CD4-positive, alpha-beta T cell treated with Interleukin-6 at 100 ng/mL for 8 hours (primary cell): Measurements from ENCODE around the gene COL18A1.
"Not testable (repeated sequence)": the region's sequence is repeated elsewhere in the genome, so short reads cannot be mapped to it uniquely, and the experiment has no call there.

ENCODE experiments used
- DNase-seq: peaks from one replicate; pipeline ENCODE4 v3.0.0-alpha.2; 2020; ENCODE audit warnings: mixed read lengths, low spot score

COL18A1 gene

DNA sequence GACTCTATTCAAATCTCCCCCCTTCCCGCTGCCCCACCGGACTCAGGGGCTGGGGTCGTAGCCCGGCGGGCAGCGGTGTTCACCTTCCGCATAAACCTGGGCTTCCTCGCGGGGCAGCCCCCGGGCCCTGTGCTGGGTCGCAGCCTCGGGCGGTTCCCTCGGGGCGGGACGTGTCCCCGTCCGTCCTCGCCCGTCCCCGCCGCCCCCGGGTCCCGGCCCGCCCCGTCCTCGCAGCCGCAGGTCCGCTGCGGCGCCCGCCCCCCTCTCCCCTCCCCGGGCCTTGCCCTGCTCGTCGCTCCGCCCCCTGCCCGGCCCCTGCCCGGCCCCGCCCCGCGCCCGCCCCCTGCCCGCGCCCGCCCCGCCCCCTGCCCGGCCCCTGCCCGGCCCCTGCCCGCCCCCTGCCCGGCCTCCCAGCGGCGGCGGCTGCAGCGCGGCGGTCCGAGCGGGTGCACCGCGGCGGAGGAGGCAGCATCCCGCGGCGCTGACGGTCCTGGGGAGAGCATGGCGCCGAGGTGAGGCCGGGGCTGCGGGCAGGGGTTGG lies at the start of gene COL18A1:
COL18A1 (plus strand) TSS at position 436 of the 541 bp plus-strand sequence; CDS start at position 502, 66 bp downstream.
- DNase-seq, result no peak

DNA sequence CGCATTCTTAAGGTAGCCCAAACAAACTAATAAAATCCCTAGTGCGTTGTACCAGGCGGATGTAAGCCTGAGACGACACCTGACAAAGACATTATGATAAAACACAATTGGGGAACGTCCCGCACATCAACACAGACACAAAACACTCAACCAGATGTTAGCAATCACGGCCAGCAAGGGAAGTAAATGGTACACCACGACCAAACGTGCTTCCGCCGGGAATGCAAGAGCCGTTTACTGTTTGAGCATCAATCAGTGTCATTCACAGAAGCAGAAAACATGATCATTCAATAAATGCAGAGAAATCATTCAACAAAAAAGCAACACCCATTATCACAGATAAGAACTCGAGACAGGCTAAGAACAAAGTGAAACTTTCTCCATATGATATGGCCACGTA lies 49.4 kb upstream of the COL18A1 start:
- DNase-seq, result no peak

GRCh38 chr21:45356251-45356650 lies 48.7 kb upstream of the COL18A1 start:
- no peak for DNase-seq

GRCh38 chr21:45356653-45357435 lies 48.1 kb upstream of the COL18A1 start:
- no peak for DNase-seq

GRCh38 chr21:45357436-45358260 lies 47.3 kb upstream of the COL18A1 start:
- no peak for DNase-seq

DNA sequence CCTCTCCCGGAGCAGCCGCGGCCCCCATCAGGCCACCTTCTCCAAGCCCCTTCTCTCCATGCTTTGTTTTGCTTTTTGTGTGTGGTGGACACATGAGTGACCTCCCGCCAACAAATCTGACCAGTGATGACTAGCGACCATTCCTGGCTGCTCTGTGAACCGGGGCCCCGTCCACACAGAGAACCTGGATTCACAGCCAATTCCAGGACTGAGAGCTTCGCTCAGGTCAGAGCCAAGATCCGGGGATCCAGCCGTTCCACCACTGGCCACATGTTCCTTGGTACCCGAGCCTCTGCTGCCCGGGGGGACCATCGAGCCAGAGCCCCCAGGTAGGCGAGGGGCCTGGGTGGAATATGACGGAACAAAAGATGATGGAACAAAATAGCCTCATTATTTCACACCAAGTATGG lies 46.7 kb upstream of the COL18A1 start:
- DNase-seq, result no peak

GRCh38 chr21:45358711-45359310 lies 46.2 kb upstream of the COL18A1 start:
- DNase-seq, result no peak

- no peak for DNase-seq
These were observed 45.3 kb upstream of the COL18A1 start for GRCh38 chr21:45359451-45360217.

- no peak for DNase-seq
These were observed 43.6 kb upstream of the COL18A1 start for GRCh38 chr21:45361033-45361997.

DNA sequence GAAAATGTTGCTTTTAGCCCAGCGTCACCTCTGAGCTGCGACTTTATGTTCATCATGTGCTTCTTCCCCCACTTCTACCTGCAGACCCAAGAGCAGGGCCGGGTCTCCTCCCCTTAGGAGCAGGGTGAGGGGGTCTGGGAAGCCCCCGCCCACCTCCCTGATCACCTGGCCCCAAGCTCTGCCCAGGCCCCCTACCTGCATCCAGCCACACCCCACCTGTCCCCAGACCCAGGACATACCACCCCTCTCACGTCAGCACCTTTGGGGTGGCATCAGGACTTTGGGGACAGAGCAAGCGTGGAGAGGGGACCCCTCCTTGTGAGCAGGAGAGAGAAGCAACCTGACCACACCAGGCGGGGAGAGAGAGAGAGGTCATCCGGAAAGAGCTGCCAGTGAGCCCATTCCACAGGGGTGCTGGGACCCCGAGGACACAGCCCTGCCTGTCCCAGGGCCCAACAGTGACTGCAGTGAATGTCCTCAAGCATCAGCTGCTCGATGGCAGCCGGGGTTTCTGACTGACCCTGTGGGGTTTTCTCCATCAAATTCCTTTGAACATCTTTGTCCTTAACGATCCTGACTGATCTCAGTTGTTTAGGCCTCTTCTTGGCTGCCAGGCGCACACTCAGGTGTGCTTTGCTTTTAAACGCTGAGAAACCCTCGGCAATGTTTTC lies 42.8 kb upstream of the COL18A1 start:
- no peak for DNase-seq

DNA sequence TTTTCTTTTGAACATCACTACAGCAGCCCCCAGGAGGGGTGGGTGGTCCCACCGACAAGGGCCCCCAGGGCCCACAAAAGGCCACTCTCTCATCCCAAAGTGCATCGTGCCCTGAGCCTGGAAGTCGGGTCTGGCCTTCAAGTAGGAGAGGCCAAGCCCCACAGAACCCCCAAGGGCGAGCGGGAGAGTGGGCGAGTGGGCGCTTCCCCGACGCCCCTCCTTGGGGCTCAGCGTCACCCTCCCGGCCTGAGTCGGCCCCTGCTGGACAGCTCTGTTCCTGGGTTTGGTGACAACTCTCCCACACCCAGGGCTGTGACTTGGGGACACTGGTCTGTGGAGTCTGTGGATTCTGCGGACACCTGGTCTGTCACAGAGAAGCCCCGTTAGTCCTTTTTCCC lies 42.2 kb upstream of the COL18A1 start:
- no peak for DNase-seq

DNA sequence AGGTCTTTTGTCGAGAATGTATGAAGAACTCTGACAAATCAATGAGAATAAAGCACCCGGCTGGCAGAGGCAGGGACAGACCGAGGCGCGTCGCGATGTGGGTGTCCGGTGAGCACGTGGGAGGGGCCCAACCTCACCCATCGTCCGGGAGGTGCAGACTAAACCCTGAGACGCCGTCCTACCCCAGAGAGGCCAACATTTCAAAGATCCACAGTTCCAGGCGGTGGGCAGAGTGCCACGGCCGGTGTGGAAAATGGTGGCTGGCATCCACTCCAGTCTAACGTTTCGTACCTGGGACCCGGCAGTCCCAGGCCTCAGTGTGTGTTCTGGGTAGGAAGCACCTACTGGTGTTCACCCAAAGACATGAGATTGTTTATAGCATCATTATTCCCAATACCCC lies 41.7 kb upstream of the COL18A1 start:
- not testable (repeated sequence) for DNase-seq

- DNase-seq, result no peak
These were observed 41.0 kb upstream of the COL18A1 start for GRCh38 chr21:45363921-45364467.

GRCh38 chr21:45364468-45365185 lies 40.3 kb upstream of the COL18A1 start:
- no peak for DNase-seq

GRCh38 chr21:45365186-45365607 lies 39.8 kb upstream of the COL18A1 start:
- DNase-seq, result no peak

DNA sequence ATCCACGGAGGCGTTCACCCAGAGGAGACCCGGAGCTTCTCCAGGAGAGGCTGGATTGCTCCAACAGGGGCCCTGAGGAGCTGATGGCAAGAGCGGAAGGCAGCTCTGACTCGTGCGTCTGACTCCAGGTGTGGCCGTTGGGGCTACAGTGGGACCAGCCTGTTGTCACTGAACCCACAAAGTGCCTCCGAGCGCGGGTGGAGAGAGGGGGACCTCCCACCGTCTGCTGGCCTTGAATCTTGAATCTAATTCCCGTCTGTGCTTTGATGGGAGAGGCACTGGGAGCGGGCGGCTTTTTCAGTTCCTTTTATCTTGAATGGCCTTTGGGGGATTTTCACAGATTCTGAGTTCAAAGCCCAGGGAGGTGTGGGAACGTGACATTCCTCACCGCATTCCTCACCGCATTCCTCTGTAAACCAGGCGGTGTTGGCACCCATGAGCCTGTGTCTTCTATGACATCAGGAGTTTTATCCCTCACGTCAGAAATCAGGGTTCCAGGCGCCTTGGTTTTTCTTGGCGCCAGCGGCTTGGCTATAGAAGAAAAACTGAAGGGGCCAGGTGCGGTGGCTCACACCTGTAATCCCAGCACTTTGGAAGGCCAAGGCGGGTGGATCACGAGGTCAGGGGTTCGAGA lies 39.2 kb upstream of the COL18A1 start:
- no peak for DNase-seq

DNA sequence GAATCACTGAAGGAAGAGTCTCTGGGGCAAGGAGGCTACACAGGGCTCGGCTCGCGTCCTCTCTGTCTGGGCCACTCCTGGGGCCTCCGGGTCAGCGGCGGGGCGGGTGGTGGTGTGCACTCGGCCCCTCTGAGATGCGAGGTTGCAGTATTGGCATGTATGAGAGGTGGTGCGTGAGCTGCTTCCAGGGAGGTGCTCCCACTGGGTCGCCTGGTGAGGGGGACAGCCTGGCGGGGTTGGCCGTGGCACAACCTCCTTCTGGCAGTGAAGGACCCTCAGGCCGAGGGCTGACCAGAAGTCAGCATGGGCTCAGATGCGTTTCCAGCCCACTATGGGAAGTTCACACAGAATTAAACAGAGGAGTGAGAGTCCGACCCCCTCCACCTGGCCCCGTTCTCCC lies 38.5 kb upstream of the COL18A1 start:
- DNase-seq, result no peak

GRCh38 chr21:45366931-45367401 lies 38.0 kb upstream of the COL18A1 start:
- DNase-seq, result no peak
